ENCODE results near the gene DDIT4.

- TF ChIP-seq CTCF (IDR thresholded peaks at IDR 0.05) = no peak
- no peak for TF ChIP-seq POLR2AphosphoS5 (IDR thresholded peaks at IDR 0.05)
These were observed 38.0 kb upstream of the DDIT4 start for GRCh38 chr10:72235544-72236279.
